Endothelial cell of umbilical vein (primary cell): Measurements from ENCODE around the gene TXNRD2. TPM values are rescaled to one million over a fixed set of nuclear protein-coding genes. Genes with fewer than 3 reads are reported as not detected.

ENCODE experiments used
- BruUV-seq: library from RNA; stranded (reverse); fragments of 400-500 nt; replicated peaks from 2 replicates; lab custom pipeline; 2021; lab: Mats Ljungman, UMichigan
- CTCF ChIA-PET: fragments of 300-600, 350-600 bp; sonication (Branson Sonifier 250); formaldehyde crosslinking; loops from one replicate; lab custom pipeline; 2021; ENCODE audit warnings: antibody characterized with exemption, inconsistent platforms; lab: Charles Lee
- POLR2A ChIA-PET: fragments of 300-600, 350-600 bp; sonication (Branson Sonifier 250); formaldehyde crosslinking; loops from one replicate; lab custom pipeline; 2021; ENCODE audit warnings: antibody characterized with exemption, inconsistent platforms; lab: Charles Lee
- DNase-seq: peaks from one replicate; pipeline ENCODE4 v3.0.0-alpha.2; 2011; ENCODE audit warnings: low read depth, low spot score
- FAIRE-seq: peaks from 2 replicates; lab custom pipeline; 2011; peaks lifted over from hg19 to GRCh38; lab: Jason Lieb, UNC
- H2AFZ ChIP-seq: 2 replicates; pipeline ENCODE4 v1.6.0; 2012; ENCODE audit warnings: low read depth, low read length, control low read depth, inconsistent platforms
- H3K27ac ChIP-seq: 2 replicates; pipeline ENCODE4 v1.5.1; 2011; ENCODE audit warnings: low read depth, mild to moderate bottlenecking, control low read depth, low read length, moderate library complexity; ENCODE audit not compliant: insufficient read depth
- H3K27me3 ChIP-seq, 2 experiments: 2 replicates each; pipeline versions ENCODE4 v1.6.0 to v1.6.1; 2011; ENCODE audit warnings: low read length in 2 of 2, mixed read lengths in 1 of 2; ENCODE audit not compliant: control insufficient read depth in 2 of 2, insufficient read depth in 2 of 2
- H3K36me3 ChIP-seq, 2 experiments: 2 replicates in 1 of 2; 3 replicates in 1 of 2; pipeline ENCODE4 v1.5.1; 2011; ENCODE audit warnings: low read length in 2 of 2, mild to moderate bottlenecking in 1 of 2, moderate library complexity in 1 of 2; ENCODE audit not compliant: control insufficient read depth in 2 of 2, insufficient read depth in 2 of 2; ENCODE audit errors: extremely low read depth in 1 of 2
- H3K4me1 ChIP-seq: 3 replicates; pipeline ENCODE4 v1.5.1; 2011; ENCODE audit warnings: mild to moderate bottlenecking, low read length; ENCODE audit not compliant: control insufficient read depth, insufficient read depth; ENCODE audit errors: extremely low read depth
- H3K4me2 ChIP-seq: 2 replicates; pipeline ENCODE4 v1.6.1; 2011; ENCODE audit warnings: low read length, control low read depth, mixed read lengths; ENCODE audit not compliant: insufficient read depth
- H3K4me3 ChIP-seq, 3 experiments: fragments of 200-600 bp in 1 of 3; sonication (generic), shearing (Covaris generic) in 1 of 3; replicated peaks in 1 of 3; 2 replicates each; pipeline ENCODE4 v1.5.1; 2011 to 2016; ENCODE audit warnings: control low read depth in 3 of 3, low read length in 3 of 3, mild to moderate bottlenecking in 2 of 3, inconsistent platforms in 1 of 3, low read depth in 1 of 3, moderate library complexity in 1 of 3; ENCODE audit not compliant: insufficient read depth in 1 of 3
- H3K79me2 ChIP-seq: 2 replicates; pipeline ENCODE4 v1.6.0; 2012; ENCODE audit warnings: low read length, inconsistent platforms; ENCODE audit not compliant: control insufficient read depth, insufficient read depth
- H3K9ac ChIP-seq: replicated peaks from 2 replicates; pipeline ENCODE3; 2011; ENCODE audit warnings: low read length, control low read depth; ENCODE audit not compliant: insufficient read depth; ENCODE audit errors: extremely low read depth
- H3K9me1 ChIP-seq: replicated peaks from 3 replicates; pipeline ENCODE4 v1.6.0; 2011; ENCODE audit warnings: mild to moderate bottlenecking, low read length; ENCODE audit not compliant: control insufficient read depth, insufficient read depth; ENCODE audit errors: extremely low read depth
- H3K9me3 ChIP-seq: replicated peaks from 2 replicates; pipeline ENCODE4 v1.5.1; 2012; ENCODE audit warnings: low read length, inconsistent platforms; ENCODE audit not compliant: control insufficient read depth, insufficient read depth
- H4K20me1 ChIP-seq: replicated peaks from 2 replicates; pipeline ENCODE3; 2011; ENCODE audit warnings: mild to moderate bottlenecking, low read length; ENCODE audit not compliant: control insufficient read depth, insufficient read depth; ENCODE audit errors: extremely low read depth
- EZH2 ChIP-seq: IDR thresholded peaks from 2 replicates; pipeline ENCODE4 v1.6.1; 2012; ENCODE audit warnings: borderline replicate concordance, low read depth, mild to moderate bottlenecking, moderate library complexity, low read length, inconsistent platforms; ENCODE audit not compliant: severe bottlenecking
- FOS ChIP-seq: IDR thresholded peaks from 2 replicates; pipeline ENCODE4 v1.6.1; 2011; ENCODE audit warnings: mild to moderate bottlenecking, low read length, moderate library complexity, borderline replicate concordance; ENCODE audit not compliant: insufficient read depth
- GATA2 ChIP-seq: IDR thresholded peaks from 2 replicates; pipeline ENCODE4 v1.7.0; 2011; ENCODE audit warnings: low read depth, mild to moderate bottlenecking, moderate library complexity, mixed read lengths, low read length; ENCODE audit not compliant: insufficient read length, insufficient read depth
- MYC ChIP-seq: IDR thresholded peaks from one replicate; pipeline ENCODE4 v1.6.1; 2011; ENCODE audit warnings: mild to moderate bottlenecking, low read depth, low read length
- POLR2A ChIP-seq: IDR thresholded peaks from 2 replicates; pipeline ENCODE4 v1.6.1; 2012; ENCODE audit warnings: low read depth, mild to moderate bottlenecking, control low read depth, low read length
- POLR2AphosphoS5 ChIP-seq: IDR thresholded peaks from 2 replicates; pipeline ENCODE4 v1.6.1; 2012; ENCODE audit warnings: low read depth, mild to moderate bottlenecking, control low read depth, low read length, moderate library complexity; ENCODE audit not compliant: insufficient read depth
- dilution Hi-C: fragments of 300-500 bp; cut with MboI; formaldehyde crosslinking; loops from one replicate; pipeline ENCODE4 v1.15.0; 2019; ENCODE audit warnings: low sequenced_read_pairs; ENCODE audit not compliant: extremely low pct_ligation_motif_present
- intact Hi-C: fragments of 100-400 bp; cut with micrococcal nuclease; formaldehyde crosslinking; loops from one replicate; pipeline ENCODE4 v1.10.0; 2022
- polyA plus RNA-seq, 4 experiments: library from polyadenylated mRNA; depleted of rRNA in 3 of 4; stranded (reverse) in 3 of 4; unstranded in 1 of 4; fragments of >200 nt; gene quantifications; 2 replicates each; pipeline versions ENCODE4 v1.2.1 to v1.2.3, GENCODE V29; 2011 to 2012; ENCODE audit warnings: missing spikeins in 1 of 4
- total RNA-seq: library from RNA; stranded (reverse); gene quantifications from 2 replicates; pipeline ENCODE4 v1.2.3, GENCODE V29; 2021
- TF ChIP-seq, protein P1 (sequence below), 2 donors: IDR thresholded peaks; 1 replicate in 1 of 2; 2 replicates in 1 of 2; pipeline ENCODE4 v1.5.1; 2011; ENCODE audit warnings: low read length in 2 of 2, mild to moderate bottlenecking in 2 of 2, moderate library complexity in 2 of 2, control low read depth in 1 of 2, inconsistent platforms in 1 of 2, low read depth in 1 of 2; ENCODE audit not compliant: insufficient read depth in 1 of 2; ENCODE audit errors: extremely low read depth in 1 of 2
- TF ChIP-seq, protein P2 (sequence below): IDR thresholded peaks from 2 replicates; pipeline ENCODE4 v1.6.1; 2011; ENCODE audit not compliant: insufficient read depth, insufficient read length

The TXNRD2 gene
- total and polyA plus RNA-seq, 2 donors (not counting 3 experiments of a cell fraction or from before 2014, with no cell fraction given): 211 to 440 TPM

DNA sequence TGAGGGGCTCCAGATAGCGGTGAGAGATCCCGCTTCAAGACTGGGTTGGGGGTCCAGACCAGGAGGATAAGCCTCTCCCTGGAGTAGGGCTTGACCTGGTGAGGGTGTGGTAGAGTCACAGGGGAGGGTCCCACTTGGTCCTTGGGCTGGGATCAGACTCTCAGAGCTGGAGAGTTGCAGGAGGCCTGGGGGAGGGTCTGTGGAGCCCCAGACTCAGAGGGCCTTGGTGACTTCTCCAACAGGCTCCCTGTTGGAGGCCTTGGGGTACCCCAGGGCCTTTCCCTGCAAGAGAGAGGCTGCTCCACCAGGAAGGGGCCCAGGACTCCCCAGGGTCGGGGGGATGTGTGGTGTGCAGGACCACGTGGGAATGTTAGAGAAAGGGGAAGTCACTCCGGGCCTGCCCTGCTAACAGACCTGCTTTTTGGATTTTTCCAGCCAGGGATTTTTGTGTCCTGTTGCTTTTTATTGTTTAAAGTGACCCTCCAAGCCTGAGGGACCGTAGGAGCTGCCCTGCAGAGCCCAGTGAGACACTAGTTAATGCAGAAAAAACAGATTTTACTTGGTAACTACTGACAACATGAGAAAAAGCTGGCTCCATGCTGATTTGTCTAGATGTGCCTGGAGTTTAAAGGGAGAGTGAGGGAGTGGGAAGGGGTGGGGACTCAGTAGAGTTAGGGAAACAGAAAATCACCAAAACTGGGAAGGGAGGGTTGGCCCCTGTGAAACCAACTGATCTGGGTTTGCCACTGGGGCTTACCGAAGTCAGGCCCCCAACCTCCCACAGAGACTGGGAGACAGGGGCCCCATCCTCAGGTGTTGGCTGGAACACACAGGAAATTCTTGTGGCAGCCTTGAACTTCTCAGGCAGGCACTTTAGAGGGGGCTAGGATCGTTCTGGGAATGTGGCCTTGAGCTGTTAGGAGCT is 801 bp upstream of the TXNRD2 start:
- peak; percentile 55 for DNase-seq
- intact Hi-C loops: loop anchor here (1.0 kb wide), 2 partner anchors 50 to 88 kb away; partner anchors contain the start of genes GNB1L and RTL10

DNA sequence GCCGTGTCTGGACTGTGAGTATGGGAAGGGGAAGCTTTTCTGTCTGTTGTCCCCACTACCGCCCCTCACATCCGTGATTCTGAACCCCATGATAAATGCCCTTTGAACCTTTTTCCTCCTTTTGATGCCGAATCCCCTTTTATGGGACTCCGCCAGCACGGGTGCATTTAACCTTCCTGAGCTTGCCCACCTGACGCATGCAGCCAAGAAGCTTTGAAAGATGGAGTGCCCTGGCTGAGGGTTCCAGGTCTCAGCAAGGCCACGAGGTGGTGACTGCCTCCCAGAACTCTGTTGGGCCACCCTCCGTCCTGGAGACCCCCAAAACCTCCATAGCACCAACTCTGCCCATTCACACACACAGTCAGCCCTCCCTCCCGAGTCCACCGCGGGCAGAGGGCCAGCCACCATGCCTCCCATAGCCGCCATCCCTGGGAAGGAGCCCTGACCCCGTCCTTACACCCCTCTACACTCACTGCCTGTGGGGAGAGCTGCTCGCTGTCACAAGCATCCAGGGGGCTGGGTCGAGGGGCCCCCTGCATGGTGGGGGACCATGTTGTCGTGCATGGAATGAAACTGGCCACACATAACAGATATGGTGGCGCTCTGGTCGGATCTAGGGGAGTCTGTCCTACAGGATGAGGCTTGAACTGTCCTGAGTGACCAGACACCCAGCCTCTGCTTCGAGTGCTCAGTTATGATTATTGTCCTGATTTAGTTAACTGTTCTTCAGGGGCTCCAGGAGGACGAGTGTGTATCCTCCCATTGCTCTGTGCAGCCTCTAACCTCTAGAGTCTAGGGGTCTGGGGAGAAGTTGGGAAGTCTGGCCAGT is 868 bp downstream of the TXNRD2 start:
- Histone ChIP-seq H3K27me3 (no peaks in the 10 kb centered on the region), H4K20me1 (no peaks in the 10 kb centered on the region), H3K9ac (peak overlapping the region; percentile 88), H3K4me1 (peaks cover 41% of the 10 kb centered on the region), H3K27ac (peak overlapping the region; percentile 84), H3K4me3 (peak overlapping the region; percentile 45 to 86 (median 83)), H3K36me3 (no peaks in the 10 kb centered on the region), H2AFZ (peak overlapping the region; percentile 87), H3K9me3 (no peaks in the 10 kb centered on the region), H3K79me2 (peaks cover 48% of the 10 kb centered on the region), H3K4me2 (peak overlapping the region; percentile 76), H3K9me1 (no peaks in the 10 kb centered on the region)
- ChIA-PET CTCF (interaction anchor here (0.8 to 2.6 kb wide), 2 partner anchors 13 to 211 kb away, joined by 3 to 15 read pairs; no protein-coding TSS in a partner anchor), POLR2A (interaction anchor here (2.6 kb wide), 1 partner anchor 14 kb away, joined by 7 read pairs; no protein-coding TSS in a partner anchor)
- TF ChIP-seq POLR2AphosphoS5 (no peak), EZH2 (no peak), FOS (no peak), MYC (no peak), GATA2 (no peak), POLR2A (no peak)
- TF ChIP-seq, protein P1, sequence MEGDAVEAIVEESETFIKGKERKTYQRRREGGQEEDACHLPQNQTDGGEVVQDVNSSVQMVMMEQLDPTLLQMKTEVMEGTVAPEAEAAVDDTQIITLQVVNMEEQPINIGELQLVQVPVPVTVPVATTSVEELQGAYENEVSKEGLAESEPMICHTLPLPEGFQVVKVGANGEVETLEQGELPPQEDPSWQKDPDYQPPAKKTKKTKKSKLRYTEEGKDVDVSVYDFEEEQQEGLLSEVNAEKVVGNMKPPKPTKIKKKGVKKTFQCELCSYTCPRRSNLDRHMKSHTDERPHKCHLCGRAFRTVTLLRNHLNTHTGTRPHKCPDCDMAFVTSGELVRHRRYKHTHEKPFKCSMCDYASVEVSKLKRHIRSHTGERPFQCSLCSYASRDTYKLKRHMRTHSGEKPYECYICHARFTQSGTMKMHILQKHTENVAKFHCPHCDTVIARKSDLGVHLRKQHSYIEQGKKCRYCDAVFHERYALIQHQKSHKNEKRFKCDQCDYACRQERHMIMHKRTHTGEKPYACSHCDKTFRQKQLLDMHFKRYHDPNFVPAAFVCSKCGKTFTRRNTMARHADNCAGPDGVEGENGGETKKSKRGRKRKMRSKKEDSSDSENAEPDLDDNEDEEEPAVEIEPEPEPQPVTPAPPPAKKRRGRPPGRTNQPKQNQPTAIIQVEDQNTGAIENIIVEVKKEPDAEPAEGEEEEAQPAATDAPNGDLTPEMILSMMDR (IDR thresholded peaks at IDR 0.05; ENCODE audit: extremely low read depth in 1 of 2, insufficient read depth in 1 of 2, low read depth in 1 of 2, low read length in 2 of 2): no peak
- TF ChIP-seq, protein P2, sequence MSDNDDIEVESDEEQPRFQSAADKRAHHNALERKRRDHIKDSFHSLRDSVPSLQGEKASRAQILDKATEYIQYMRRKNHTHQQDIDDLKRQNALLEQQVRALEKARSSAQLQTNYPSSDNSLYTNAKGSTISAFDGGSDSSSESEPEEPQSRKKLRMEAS: no peak
- dilution Hi-C loops (no loop called here), intact Hi-C loops (no loop called here)
- DNase-seq (no peak), FAIRE-seq (no peak)
- no TSS peak for BruUV-seq

More for the DNA sequence above, 801 bp upstream of the TXNRD2 start:
- Histone ChIP-seq H3K4me2 (peak overlapping the region; percentile 89), H3K27ac (peak overlapping the region; percentile 77), H2AFZ (no peak overlapping the region), H3K9me3 (no peaks in the 10 kb centered on the region), H3K9ac (peak overlapping the region; percentile 88), H3K27me3 (no peaks in the 10 kb centered on the region), H3K4me1 (peaks cover 47% of the 10 kb centered on the region), H4K20me1 (no peaks in the 10 kb centered on the region), H3K79me2 (peaks cover 57% of the 10 kb centered on the region), H3K9me1 (no peaks in the 10 kb centered on the region), H3K4me3 (peak overlapping the region; percentile 45 to 86 (median 83)), H3K36me3 (no peaks in the 10 kb centered on the region)
- dilution Hi-C loops: no loop called here
- FAIRE-seq: no peak
- no peak for TF ChIP-seq FOS
- TF ChIP-seq, protein P2: peak; percentile 39
- ChIA-PET POLR2A (interaction anchor here (2.6 kb wide), 1 partner anchor 12 kb away, joined by 7 read pairs; no protein-coding TSS in a partner anchor), CTCF (interaction anchor here (1.1 to 2.6 kb wide), 6 partner anchors 11 to 218 kb away, joined by 3 to 15 read pairs (median 7); no protein-coding TSS in a partner anchor)
- BruUV-seq: TSS peak; percentile 42
